ENCODE results near the gene IFNA10. TPM values are rescaled to one million over a fixed set of nuclear protein-coding genes. Genes with fewer than 3 reads are reported as not detected.
"Not testable (repeated sequence)": the region's sequence is repeated elsewhere in the genome, so short reads cannot be mapped to it uniquely, and the experiment has no call there.

Gene IFNA10
- polyA plus RNA-seq, 4 donors, result not detected

DNA sequence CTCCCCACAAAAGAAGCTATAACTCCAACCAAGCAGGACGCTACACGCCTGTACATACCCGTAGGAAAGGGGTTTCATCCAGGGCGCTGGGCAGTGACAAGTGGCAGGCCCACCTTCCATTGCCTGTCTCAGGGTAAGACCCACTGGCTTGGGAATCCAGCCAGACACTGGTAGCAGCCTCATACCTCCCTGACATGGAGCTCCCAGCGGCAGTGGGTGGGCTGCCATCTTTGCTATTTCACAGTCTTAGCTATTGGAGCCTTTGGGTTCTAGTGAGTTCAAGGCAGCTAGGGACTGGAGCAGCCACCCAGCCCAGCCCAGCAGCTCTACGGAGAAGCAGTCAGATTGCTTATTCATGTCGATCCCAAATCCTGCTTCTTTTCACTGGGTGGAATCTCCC is 3.4 kb upstream of the IFNA10 start:
- no peak overlapping the region for H3K27ac ChIP-seq (ENCODE audit: low read depth in 1 of 3, low read length in 2 of 3)
- 87 to 94% (median 93%) methylated on average over 7 of the region's 7 CpGs for WGBS, 3 donors
- FAIRE-seq, result no peak

DNA sequence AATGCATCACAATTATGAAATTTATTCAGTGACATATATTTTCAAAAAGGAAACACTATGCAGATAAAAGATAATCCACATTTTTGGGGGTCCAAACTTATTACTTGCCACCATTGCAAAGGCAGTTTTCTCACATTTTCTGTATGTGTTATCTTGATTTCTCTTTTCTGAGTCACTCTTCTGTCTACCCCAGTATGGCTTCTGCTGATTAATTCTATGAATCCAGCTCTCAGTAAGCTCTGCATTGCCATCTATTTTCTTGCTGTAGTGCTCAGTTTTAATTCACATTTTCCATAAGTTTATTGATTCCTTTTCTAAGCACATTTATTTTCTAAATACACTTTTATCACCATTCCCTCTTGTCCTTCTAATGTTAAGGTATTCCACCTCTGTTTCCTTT is 1.7 kb downstream of the IFNA10 start:
- Histone ChIP-seq H3K4me1 (ENCODE audit: control insufficient read depth in 3 of 3, insufficient read depth in 2 of 3, low read depth in 1 of 3, low read length in 2 of 3) (no peaks in the 10 kb centered on the region), H3K9me3 (ENCODE audit: control insufficient read depth in 2 of 2, insufficient read depth in 1 of 2, low read depth in 1 of 2, low read length in 1 of 2) (no peaks in the 10 kb centered on the region), H3K36me3 (ENCODE audit: control insufficient read depth in 3 of 3, insufficient read depth in 2 of 3, low read depth in 1 of 3, low read length in 3 of 3) (no peaks in the 10 kb centered on the region), H3K27me3 (ENCODE audit: control insufficient read depth in 3 of 3, insufficient read depth in 3 of 3, low read length in 3 of 3) (no peaks in the 10 kb centered on the region), H3K27ac (ENCODE audit: low read depth in 1 of 3, low read length in 2 of 3) (no peak overlapping the region), H3K4me3 (ENCODE audit: low read depth in 1 of 3, low read length in 3 of 3) (no peak overlapping the region)
- FAIRE-seq, result no peak
- no peak for DNase-seq

More for the DNA sequence above, 3.4 kb upstream of the IFNA10 start:
- no peaks in the 10 kb centered on the region for H3K9me3 ChIP-seq (ENCODE audit: control insufficient read depth in 2 of 2, insufficient read depth in 1 of 2, low read depth in 1 of 2, low read length in 1 of 2)
- no peaks in the 10 kb centered on the region for H3K27me3 ChIP-seq (ENCODE audit: control insufficient read depth in 3 of 3, insufficient read depth in 3 of 3, low read length in 3 of 3)
- no peak overlapping the region for H3K4me3 ChIP-seq (ENCODE audit: low read depth in 1 of 3, low read length in 3 of 3)
- no peaks in the 10 kb centered on the region for H3K4me1 ChIP-seq (ENCODE audit: control insufficient read depth in 3 of 3, insufficient read depth in 2 of 3, low read depth in 1 of 3, low read length in 2 of 3)
- no peak for DNase-seq
- no peaks in the 10 kb centered on the region for H3K36me3 ChIP-seq (ENCODE audit: control insufficient read depth in 3 of 3, insufficient read depth in 2 of 3, low read depth in 1 of 3, low read length in 3 of 3)

DNA sequence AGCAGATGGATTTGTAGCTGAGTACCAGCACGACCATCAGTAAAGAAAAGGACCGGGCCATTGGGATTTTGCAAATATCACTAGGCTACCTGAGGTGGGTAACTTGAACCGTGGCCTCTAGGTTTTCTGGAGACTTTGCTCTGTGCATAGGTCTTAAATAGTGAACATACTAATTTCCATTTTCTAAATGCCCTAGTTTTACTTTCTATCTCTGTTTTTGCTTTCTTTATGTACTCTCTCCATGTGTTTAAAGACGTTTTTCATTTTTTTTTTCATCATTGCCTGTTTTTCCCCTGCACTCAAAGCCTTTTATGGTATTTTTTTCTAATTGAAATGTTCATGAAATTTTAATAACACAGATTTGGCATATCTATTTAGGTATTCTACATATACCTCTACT is 4.8 kb downstream of the IFNA10 start, which contains the start of gene IFNA7:
Gene IFNA7 (minus strand): TSS at position 101 of the 400 bp plus-strand sequence. CDS start 40 bp downstream, at position 61.
- 49 to 67% (median 57%) methylated on average over 4 of the region's 4 CpGs for WGBS, 3 donors
- H3K36me3 ChIP-seq (ENCODE audit: control insufficient read depth in 3 of 3, insufficient read depth in 2 of 3, low read depth in 1 of 3, low read length in 3 of 3); DNase-seq; H3K27me3 ChIP-seq (ENCODE audit: control insufficient read depth in 3 of 3, insufficient read depth in 3 of 3, low read length in 3 of 3); H3K4me3 ChIP-seq (ENCODE audit: low read depth in 1 of 3, low read length in 3 of 3); H3K4me1 ChIP-seq (ENCODE audit: control insufficient read depth in 3 of 3, insufficient read depth in 2 of 3, low read depth in 1 of 3, low read length in 2 of 3); H3K9me3 ChIP-seq (ENCODE audit: control insufficient read depth in 2 of 2, insufficient read depth in 1 of 2, low read depth in 1 of 2, low read length in 1 of 2); H3K27ac ChIP-seq (ENCODE audit: low read depth in 1 of 3, low read length in 2 of 3); FAIRE-seq: not testable (repeated sequence)

DNA sequence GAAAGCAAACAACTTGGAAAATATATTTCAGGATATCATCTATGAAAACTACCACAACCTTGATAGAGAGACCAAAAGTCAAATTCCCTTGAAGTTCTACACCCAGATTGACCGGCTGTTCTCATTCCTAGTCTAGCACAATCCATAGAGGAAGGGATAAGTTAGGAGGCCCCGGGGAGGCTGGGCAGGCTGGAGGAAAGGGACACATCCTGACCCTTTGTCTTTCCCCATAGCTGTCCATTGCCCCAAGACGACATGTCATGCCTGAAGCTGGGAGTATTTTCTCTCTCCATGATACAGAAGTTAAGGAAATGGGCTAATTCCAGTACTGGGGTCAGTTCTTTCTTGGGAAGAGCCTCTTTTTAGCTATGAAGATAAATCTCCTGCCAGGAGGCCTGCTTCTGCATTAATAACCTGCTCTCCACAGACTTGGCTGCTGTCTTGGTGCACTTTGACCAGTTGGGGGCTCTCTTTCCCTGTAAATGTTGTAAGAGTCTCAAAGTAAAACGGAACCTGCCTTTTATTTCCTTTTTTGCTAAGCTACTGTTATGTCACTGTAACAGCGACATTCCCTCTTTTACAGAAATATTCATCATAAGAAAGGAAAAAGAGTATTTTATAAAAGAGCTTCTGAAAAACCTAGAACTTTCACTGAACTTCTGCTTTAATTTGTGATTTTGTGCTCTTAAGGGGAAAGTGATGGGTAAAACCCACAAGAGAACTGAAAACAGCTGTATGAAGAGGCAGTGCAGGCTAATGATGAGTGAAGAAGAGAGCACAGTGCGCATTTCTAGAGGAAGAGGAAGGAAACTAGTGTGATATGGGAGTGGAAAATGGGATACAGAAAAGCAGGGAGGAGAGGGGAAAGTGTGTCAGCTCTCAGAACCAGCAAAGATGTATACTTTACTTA is 11.8 kb downstream of the IFNA10 start:
- H3K27me3 ChIP-seq (ENCODE audit: control insufficient read depth in 3 of 3, insufficient read depth in 3 of 3, low read length in 3 of 3); H3K27ac ChIP-seq (ENCODE audit: low read depth in 1 of 3, low read length in 2 of 3); H3K36me3 ChIP-seq (ENCODE audit: control insufficient read depth in 3 of 3, insufficient read depth in 2 of 3, low read depth in 1 of 3, low read length in 3 of 3); FAIRE-seq; H3K4me3 ChIP-seq (ENCODE audit: low read depth in 1 of 3, low read length in 3 of 3); H3K4me1 ChIP-seq (ENCODE audit: control insufficient read depth in 3 of 3, insufficient read depth in 2 of 3, low read depth in 1 of 3, low read length in 2 of 3); H3K9me3 ChIP-seq (ENCODE audit: control insufficient read depth in 2 of 2, insufficient read depth in 1 of 2, low read depth in 1 of 2, low read length in 1 of 2): not testable (repeated sequence)
- DNase-seq, result peak in 1 of 2 donors; percentile 13
- 34 to 46% (median 41%) methylated on average over 6 of the region's 6 CpGs for WGBS, 3 donors

DNA sequence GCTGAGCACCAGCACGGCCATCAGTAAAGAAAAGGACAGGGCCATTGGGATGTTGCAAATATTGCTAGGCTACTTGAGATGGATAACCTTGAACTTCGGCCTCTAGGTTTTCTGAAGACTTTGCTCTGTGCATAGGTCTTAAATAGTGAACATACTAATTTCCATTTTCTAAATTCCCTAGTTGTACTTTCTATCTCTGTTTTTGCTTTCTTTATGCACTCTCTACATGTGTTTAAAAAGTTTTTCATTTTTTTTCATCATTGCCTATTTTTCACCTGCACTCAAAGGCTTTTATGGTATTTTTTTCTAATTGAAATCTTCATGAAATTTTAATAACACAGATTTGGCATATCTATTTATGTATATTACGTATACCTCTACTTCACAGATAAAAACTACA is 19.5 kb downstream of the IFNA10 start, which contains the start of gene IFNA4:
Gene IFNA4 (minus strand): TSS at position 101 of the 400 bp plus-strand sequence. CDS start 56 bp downstream, at position 45.
- 77 to 88% (median 82%) methylated on average over 2 to 3 of the region's 3 CpGs for WGBS, 3 donors
- FAIRE-seq, result not testable (repeated sequence)

DNA sequence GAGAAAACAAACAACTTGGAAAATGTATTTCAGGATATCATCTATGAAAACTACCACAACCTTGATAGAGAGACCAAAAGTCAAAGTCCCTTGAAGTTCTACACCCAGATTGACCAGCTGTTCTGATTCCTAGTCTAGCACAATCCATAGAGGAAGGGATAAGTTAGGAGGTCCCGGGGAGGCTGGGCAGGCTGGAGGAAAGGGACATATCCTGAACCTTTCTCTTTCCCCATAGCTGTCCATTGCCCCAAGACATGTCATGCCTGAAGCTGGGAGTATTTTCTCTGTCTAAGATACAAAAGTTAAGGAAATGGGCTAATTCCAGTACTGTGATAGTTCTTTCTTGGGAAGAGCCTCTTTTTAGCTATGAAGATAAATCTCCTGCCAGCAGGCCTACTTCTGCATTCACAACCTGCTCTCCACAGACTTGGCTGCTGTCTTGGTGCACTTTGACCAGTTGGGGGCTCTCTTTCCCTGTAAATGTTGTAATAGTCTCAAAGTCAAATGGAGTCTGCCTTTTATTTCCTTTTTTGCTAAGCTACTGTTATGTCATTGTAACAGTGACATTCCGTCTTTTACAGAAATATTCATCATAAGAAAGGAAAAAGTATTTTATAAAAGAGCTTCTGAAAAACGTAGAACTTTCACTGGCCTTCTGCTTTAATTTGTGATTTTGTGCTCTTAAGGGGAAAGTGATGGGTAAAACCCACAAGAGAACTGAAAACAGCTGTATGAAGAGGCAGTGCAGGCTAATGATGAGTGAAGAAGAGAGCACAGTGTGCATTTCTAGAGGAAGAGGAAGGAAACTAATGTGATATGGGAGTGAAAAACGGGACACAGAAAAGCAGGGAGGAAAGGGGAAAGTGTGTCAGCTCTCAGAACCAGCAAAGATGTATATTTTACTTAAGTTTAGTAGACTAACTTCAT is 23.9 kb downstream of the IFNA10 start:
- not testable (repeated sequence) for H3K27ac ChIP-seq (ENCODE audit: low read depth in 1 of 3, low read length in 2 of 3); H3K4me1 ChIP-seq (ENCODE audit: control insufficient read depth in 3 of 3, insufficient read depth in 2 of 3, low read depth in 1 of 3, low read length in 2 of 3); H3K4me3 ChIP-seq (ENCODE audit: low read depth in 1 of 3, low read length in 3 of 3); FAIRE-seq; H3K9me3 ChIP-seq (ENCODE audit: control insufficient read depth in 2 of 2, insufficient read depth in 1 of 2, low read depth in 1 of 2, low read length in 1 of 2); H3K36me3 ChIP-seq (ENCODE audit: control insufficient read depth in 3 of 3, insufficient read depth in 2 of 3, low read depth in 1 of 3, low read length in 3 of 3); H3K27me3 ChIP-seq (ENCODE audit: control insufficient read depth in 3 of 3, insufficient read depth in 3 of 3, low read length in 3 of 3)
- DNase-seq, result peak; percentile 17 to 26
- WGBS, 3 donors, result 34 to 43% (median 37%) methylated on average over 4 of the region's 4 CpGs

More for the DNA sequence above, 19.5 kb downstream of the IFNA10 start, which contains the start of gene IFNA4:
- H3K4me3 ChIP-seq (ENCODE audit: low read depth in 1 of 3, low read length in 3 of 3); DNase-seq; H3K27ac ChIP-seq (ENCODE audit: low read depth in 1 of 3, low read length in 2 of 3); H3K27me3 ChIP-seq (ENCODE audit: control insufficient read depth in 3 of 3, insufficient read depth in 3 of 3, low read length in 3 of 3); H3K36me3 ChIP-seq (ENCODE audit: control insufficient read depth in 3 of 3, insufficient read depth in 2 of 3, low read depth in 1 of 3, low read length in 3 of 3); H3K9me3 ChIP-seq (ENCODE audit: control insufficient read depth in 2 of 2, insufficient read depth in 1 of 2, low read depth in 1 of 2, low read length in 1 of 2); H3K4me1 ChIP-seq (ENCODE audit: control insufficient read depth in 3 of 3, insufficient read depth in 2 of 3, low read depth in 1 of 3, low read length in 2 of 3): not testable (repeated sequence)

DNA sequence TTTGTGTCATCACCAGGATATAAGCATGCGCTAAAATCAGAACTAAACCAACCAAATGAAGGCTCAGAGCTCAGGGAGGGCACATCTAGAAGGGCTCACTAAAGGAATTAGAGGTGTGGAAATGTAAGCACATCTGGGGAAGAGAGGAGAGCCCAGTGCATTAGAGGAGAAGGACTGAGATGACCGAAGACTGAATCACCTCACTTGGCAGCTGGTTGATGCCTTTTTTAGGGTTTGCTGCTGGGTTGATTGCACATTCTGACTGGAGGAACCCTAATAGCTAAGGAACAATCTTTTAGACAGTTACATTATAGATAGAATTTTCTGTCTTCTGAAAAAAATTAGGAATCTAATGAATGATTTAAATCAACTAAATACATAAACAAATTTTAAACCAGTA is 32.3 kb downstream of the IFNA10 start:
- FAIRE-seq (no peak), DNase-seq (no peak)
- Histone ChIP-seq H3K4me3 (ENCODE audit: low read depth in 1 of 3, low read length in 3 of 3) (no peak overlapping the region), H3K4me1 (ENCODE audit: control insufficient read depth in 3 of 3, insufficient read depth in 2 of 3, low read depth in 1 of 3, low read length in 2 of 3) (no peaks in the 10 kb centered on the region), H3K27me3 (ENCODE audit: control insufficient read depth in 3 of 3, insufficient read depth in 3 of 3, low read length in 3 of 3) (no peaks in the 10 kb centered on the region), H3K9me3 (ENCODE audit: control insufficient read depth in 2 of 2, insufficient read depth in 1 of 2, low read depth in 1 of 2, low read length in 1 of 2) (no peaks in the 10 kb centered on the region), H3K36me3 (ENCODE audit: control insufficient read depth in 3 of 3, insufficient read depth in 2 of 3, low read depth in 1 of 3, low read length in 3 of 3) (no peaks in the 10 kb centered on the region), H3K27ac (ENCODE audit: low read depth in 1 of 3, low read length in 2 of 3) (no peak overlapping the region)
- 83 to 90% (median 86%) methylated on average over 2 of the region's 2 CpGs for WGBS, 3 donors

DNA sequence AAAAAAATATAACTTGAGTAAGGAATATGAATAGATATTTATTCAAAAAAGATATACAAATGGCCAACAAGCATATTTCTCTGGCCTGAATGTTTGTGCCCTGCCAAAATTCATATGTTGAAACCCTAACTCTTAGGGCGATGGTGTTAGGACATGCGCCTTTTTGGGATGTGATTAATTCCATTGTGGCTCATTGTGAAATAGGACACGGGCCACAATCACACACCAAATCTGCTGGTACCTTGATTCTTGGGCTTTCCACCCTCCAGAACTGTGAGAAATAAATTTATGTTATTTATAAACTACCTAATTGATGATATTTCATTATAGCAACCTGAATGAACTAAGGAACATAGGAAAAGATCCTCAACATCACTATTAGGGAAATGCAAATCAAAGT is 34.8 kb downstream of the IFNA10 start:
- H3K4me1 ChIP-seq (ENCODE audit: control insufficient read depth in 3 of 3, insufficient read depth in 2 of 3, low read depth in 1 of 3, low read length in 2 of 3), result no peaks in the 10 kb centered on the region
- no peak overlapping the region for H3K27ac ChIP-seq (ENCODE audit: low read depth in 1 of 3, low read length in 2 of 3)
- no peak for DNase-seq
- H3K27me3 ChIP-seq (ENCODE audit: control insufficient read depth in 3 of 3, insufficient read depth in 3 of 3, low read length in 3 of 3), result no peaks in the 10 kb centered on the region
- no peaks in the 10 kb centered on the region for H3K9me3 ChIP-seq (ENCODE audit: control insufficient read depth in 2 of 2, insufficient read depth in 1 of 2, low read depth in 1 of 2, low read length in 1 of 2)
- 82 to 86% (median 83%) methylated on average over 3 of the region's 3 CpGs for WGBS, 3 donors
- no peak for FAIRE-seq
- H3K4me3 ChIP-seq (ENCODE audit: low read depth in 1 of 3, low read length in 3 of 3), result no peak overlapping the region
- H3K36me3 ChIP-seq (ENCODE audit: control insufficient read depth in 3 of 3, insufficient read depth in 2 of 3, low read depth in 1 of 3, low read length in 3 of 3), result no peaks in the 10 kb centered on the region
